GM19240 (cell line): Measurements from ENCODE around the gene LRRC7.
"Not testable (repeated sequence)": the region's sequence is repeated elsewhere in the genome, so short reads cannot be mapped to it uniquely, and the experiment has no call there.

Experiments
- DNase-seq: peaks from one replicate; pipeline ENCODE4 v3.0.0; 2011; ENCODE audit warnings: low spot score; ENCODE audit not compliant: insufficient read length

The LRRC7 gene

GRCh38 chr1:69862906-69863305 is 295.2 kb downstream of the LRRC7 start:
- DNase-seq = no peak

- no peak for DNase-seq
Measured at GRCh38 chr1:69863704-69864103, 296.0 kb downstream of the LRRC7 start.

GRCh38 chr1:69871412-69871811 is 303.7 kb downstream of the LRRC7 start:
- no peak for DNase-seq

GRCh38 chr1:69878338-69878737 is 310.6 kb downstream of the LRRC7 start:
- DNase-seq = no peak

GRCh38 chr1:69888016-69888415 is 320.3 kb downstream of the LRRC7 start:
- not testable (repeated sequence) for DNase-seq

GRCh38 chr1:69888657-69889056 is 320.9 kb downstream of the LRRC7 start:
- no peak for DNase-seq

- no peak for DNase-seq
Measured at GRCh38 chr1:69898403-69898947, 330.8 kb downstream of the LRRC7 start.

- DNase-seq = no peak
Measured at GRCh38 chr1:69911301-69911801, 343.6 kb downstream of the LRRC7 start.

GRCh38 chr1:69913977-69914376 is 346.3 kb downstream of the LRRC7 start:
- DNase-seq = no peak

GRCh38 chr1:69914976-69915765 is 347.4 kb downstream of the LRRC7 start:
- no peak for DNase-seq

- DNase-seq = no peak
Measured at GRCh38 chr1:69919129-69919921, 351.6 kb downstream of the LRRC7 start.

GRCh38 chr1:69919922-69920273 is 352.2 kb downstream of the LRRC7 start:
- DNase-seq = no peak

GRCh38 chr1:69920426-69920825 is 352.7 kb downstream of the LRRC7 start:
- no peak for DNase-seq

- no peak for DNase-seq
Measured at GRCh38 chr1:69921486-69921885, 353.8 kb downstream of the LRRC7 start.

- not testable (repeated sequence) for DNase-seq
Measured at GRCh38 chr1:69928234-69928633, 360.5 kb downstream of the LRRC7 start.

GRCh38 chr1:69929308-69930057 is 361.8 kb downstream of the LRRC7 start:
- no peak for DNase-seq

GRCh38 chr1:69930396-69930795 is 362.7 kb downstream of the LRRC7 start:
- DNase-seq = no peak

- no peak for DNase-seq
Measured at GRCh38 chr1:69932760-69933159, 365.0 kb downstream of the LRRC7 start.

- no peak for DNase-seq
Measured at GRCh38 chr1:69940231-69940630, 372.5 kb downstream of the LRRC7 start.

GRCh38 chr1:69940816-69941215 is 373.1 kb downstream of the LRRC7 start:
- no peak for DNase-seq

- no peak for DNase-seq
Measured at GRCh38 chr1:69943030-69943429, 375.3 kb downstream of the LRRC7 start.

GRCh38 chr1:69946935-69947334 is 379.2 kb downstream of the LRRC7 start:
- no peak for DNase-seq
